Purkinje cell (primary cell): Measurements from ENCODE around the gene PRKD2. TPM values are rescaled to one million over a fixed set of nuclear protein-coding genes. Genes with fewer than 3 reads are reported as not detected.

Source experiments
- polyA plus RNA-seq: library from polyadenylated mRNA; unstranded; fragments of >200 nt; fragmentation: Nextera tagmentation; gene quantifications from 2 replicates; pipeline ENCODE4 v1.2.1, GENCODE V29; 2014

PRKD2 gene
- 0.87 TPM in 1 of 2 replicates, not detected in the other for polyA plus RNA-seq

GRCh38 chr19:46717034-46717715 lies at the start of gene PRKD2:
Gene PRKD2, minus strand, starts transcription at chr19:46717114. Its CDS starts 744 bp downstream, at chr19:46716370.

DNA sequence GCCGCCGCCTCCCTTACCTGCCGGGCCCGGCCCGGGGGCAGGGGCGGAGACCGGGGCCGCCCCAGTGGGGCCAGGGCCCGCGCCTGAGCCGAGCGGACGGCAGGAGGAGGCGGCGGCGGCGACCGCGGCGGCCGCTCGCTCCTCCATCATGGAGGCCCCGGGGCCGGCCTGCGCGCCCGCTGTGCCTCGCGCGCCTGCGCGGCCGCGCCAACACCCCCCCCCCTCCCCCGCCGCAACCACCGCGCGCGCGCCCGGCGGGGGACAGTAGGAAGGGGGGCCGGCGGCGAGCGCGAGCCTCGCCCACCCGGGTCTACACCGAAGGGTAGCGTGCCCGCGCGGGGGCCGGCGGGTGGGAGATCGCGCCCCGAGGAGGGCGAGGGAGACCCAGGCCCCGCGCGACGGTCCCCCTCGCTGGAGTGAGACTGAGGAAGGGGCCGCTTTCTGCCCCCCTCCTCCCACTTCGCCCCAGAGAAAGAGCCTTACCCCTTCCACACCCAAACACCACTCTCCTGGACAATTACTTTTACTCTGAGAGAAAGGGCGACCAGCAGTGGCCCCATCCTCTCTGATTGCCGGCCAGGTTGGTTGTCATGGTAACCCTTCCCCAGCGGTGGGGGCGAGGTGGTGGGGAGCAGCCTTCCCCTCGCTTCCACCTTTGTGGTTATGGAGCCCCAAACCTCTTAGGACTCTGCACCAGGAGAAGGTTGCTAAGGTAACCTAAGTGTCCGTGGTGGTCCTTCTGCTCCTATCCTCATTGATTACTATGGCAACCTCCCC lies 29.6 kb upstream of the PRKD2 start, which contains the start of gene STRN4:
TSS of gene STRN4 (minus strand) at position 170 of the 777 bp plus-strand sequence. CDS start at position 150, 20 bp downstream.

DNA sequence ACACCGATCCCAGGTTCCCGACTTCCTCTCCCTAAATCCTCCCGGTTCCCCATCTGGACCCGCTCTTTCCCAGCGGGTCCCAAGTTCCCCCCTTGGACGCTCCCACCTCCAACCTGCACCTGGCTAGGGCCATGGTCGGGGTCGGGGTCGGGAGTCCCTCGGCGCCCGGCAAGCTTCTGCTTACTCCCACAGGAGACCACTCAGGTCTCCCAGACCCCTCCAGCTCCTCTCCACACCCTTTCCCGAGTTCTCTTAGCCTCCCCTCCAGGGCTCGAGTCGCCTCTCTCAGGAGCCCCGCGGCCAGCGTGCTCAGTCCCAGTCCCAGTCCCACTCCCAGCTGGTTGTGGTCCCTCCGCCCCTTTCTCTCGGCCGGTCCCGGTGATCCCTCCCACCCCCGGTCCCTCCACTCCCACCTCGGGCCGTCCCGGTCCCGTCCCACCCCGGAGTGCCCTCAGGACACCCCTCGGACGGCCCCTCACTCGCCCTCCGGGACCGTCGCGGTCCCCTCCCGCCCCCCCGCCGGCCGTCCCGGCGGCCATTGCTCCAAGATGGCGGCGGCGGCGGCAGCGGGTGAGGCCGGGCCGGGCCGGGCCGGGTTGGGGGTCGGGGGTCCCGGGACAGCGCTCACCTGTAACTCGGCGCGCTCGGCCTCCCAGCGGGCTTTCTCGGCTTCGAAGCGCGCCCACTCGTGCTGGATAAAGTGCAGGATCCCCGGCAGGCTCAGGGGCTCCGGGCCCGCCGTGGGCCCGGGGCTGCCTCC lies 28.8 kb upstream of the PRKD2 start, which contains the start of gene FKRP:
TSS of gene FKRP (plus strand) at position 537 of the 760 bp plus-strand sequence. CDS start 9,394 bp downstream, outside the sequence.

DNA sequence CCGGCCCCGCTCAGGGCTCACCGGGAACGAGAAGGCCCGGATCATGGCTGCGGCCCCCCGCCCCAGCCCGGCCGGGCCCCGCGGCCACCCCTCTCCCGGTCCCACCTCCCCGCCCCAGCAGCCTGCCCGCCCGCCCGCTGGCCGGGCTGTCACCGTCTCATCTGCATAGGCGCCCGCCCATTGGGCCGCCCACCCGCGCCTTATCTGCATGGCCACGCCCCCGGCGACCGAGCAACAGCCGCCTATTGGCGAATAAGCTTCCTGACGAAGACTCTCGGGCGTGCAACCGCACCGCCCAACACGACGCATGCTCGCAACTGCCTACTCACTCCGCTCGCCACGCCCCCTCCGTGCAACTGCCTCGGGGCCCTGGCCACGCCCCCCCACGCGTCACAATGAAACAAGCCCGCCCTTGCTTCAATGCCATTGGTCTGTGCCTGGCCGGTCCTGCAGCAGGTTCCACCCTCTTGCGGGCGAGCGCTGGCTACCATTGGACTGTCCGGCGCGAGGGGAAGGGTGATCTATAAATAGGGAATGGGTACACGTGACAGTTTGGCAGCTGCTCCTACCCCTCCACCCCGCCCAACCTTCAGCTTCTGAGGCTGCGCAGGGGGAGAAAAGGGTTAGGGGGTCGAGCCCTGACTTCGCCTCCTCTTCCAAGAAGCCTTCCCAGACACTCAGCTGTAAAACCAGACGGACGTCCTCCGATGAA lies 55.7 kb downstream of the PRKD2 start, which contains the start of gene DACT3:
TSS of gene DACT3 (minus strand) at position 163 of the 712 bp plus-strand sequence. CDS start at position 45, 118 bp downstream.

GRCh38 chr19:46635920-46636761 lies 80.8 kb downstream of the PRKD2 start, which contains the start of gene GNG8:
Gene GNG8, minus strand, starts transcription at chr19:46636202. Its CDS starts 1,520 bp downstream, at chr19:46634682.

DNA sequence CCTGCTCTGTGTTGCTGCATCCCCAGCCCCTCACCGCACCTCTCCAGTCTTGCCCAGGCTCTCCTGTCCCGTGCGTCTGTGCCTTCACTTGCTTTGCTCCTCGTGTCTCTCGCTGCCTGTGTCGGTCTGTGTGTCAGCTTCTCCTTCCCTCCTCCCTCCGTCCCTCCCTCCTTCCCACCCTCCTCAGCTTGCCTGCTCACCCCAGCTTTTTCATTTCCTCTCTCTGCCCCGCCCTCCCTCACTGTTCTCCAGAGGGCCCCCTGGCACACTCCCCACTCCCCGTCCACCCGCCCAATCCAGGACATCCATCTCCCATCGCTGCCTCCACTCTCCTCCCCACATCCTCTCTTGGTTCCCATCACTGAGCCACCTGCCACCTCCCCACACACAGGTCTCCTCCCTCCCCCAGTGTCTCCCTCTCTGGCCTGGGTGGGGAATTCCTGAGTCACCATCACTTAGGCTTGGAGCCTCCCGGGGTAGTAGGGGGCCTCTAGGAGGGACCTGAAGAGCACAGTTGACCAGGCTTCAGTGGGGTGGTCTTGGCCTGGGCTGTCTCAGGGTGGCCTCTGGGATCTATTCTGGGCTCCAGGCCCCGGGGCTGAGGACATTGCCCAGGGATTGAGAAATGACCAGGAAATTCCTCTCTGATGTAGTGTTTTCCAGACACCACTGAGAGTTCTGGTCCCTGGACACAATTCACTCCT lies 91.8 kb downstream of the PRKD2 start, which contains the start of gene PTGIR:
TSS of gene PTGIR (minus strand) at position 132 of the 704 bp plus-strand sequence. CDS start 864 bp downstream, outside the sequence.

Other genes with a start within 250 kb of the PRKD2 start
- gene PNMA8A, start 245.6 kb downstream of the PRKD2 start, polyA plus RNA-seq = 60.9 and 72.2 TPM in 2 replicates
- gene PNMA8B, start 221.2 kb downstream of the PRKD2 start, polyA plus RNA-seq = 4.9 and 6.1 TPM in 2 replicates
- 322 and 421 TPM in 2 replicates for gene CALM3, start 115.8 kb downstream of the PRKD2 start, polyA plus RNA-seq
- gene PTGIR, start 92.0 kb downstream of the PRKD2 start, polyA plus RNA-seq = not detected in 2 replicates
- not detected in 2 replicates for gene GNG8, start 80.9 kb downstream of the PRKD2 start, polyA plus RNA-seq
- 3.3 and 7.1 TPM in 2 replicates for gene DACT3, start 55.9 kb downstream of the PRKD2 start, polyA plus RNA-seq
- gene FKRP, start 28.9 kb upstream of the PRKD2 start, polyA plus RNA-seq = 9.0 and 9.2 TPM in 2 replicates
- gene STRN4, start 29.3 kb upstream of the PRKD2 start, polyA plus RNA-seq = 3.9 and 4.8 TPM in 2 replicates
- gene SLC1A5, start 71.5 kb upstream of the PRKD2 start, polyA plus RNA-seq = 0.21 TPM in 1 of 2 replicates, not detected in the other
- 49.7 and 57.9 TPM in 2 replicates for gene AP2S1, start 133.7 kb upstream of the PRKD2 start, polyA plus RNA-seq
- gene ARHGAP35, start 143.9 kb upstream of the PRKD2 start, polyA plus RNA-seq = 7.6 and 7.8 TPM in 2 replicates